Transverse colon (tissue), 4 donors: Measurements from ENCODE around the gene WFDC10A.
"Not testable (repeated sequence)": the region's sequence is repeated elsewhere in the genome, so short reads cannot be mapped to it uniquely, and the experiment has no call there.

Source experiments
- CTCF ChIP-seq, 5 experiments: fragments of 200-600 bp in 3 of 5; fragments of 450-650 bp in 2 of 5; sonication (generic) in 3 of 5; IDR thresholded peaks; 1 replicate in 2 of 5; 2 replicates in 3 of 5; pipeline ENCODE4 v1.5.1; 2016 to 2017; ENCODE audit warnings: antibody characterized with exemption in 5 of 5, inconsistent platforms in 3 of 5, mild to moderate bottlenecking in 2 of 5, moderate library complexity in 1 of 5
- EP300 ChIP-seq: sonication (generic); formaldehyde crosslinking; IDR thresholded peaks from one replicate; pipeline ENCODE4 v1.6.1; 2017; ENCODE audit warnings: antibody characterized with exemption, low read depth
- POLR2A ChIP-seq: fragments of 450-650 bp; IDR thresholded peaks from one replicate; pipeline ENCODE4 v1.6.1; 2016; ENCODE audit warnings: antibody characterized with exemption, mild to moderate bottlenecking, moderate library complexity
- POLR2AphosphoS5 ChIP-seq, 3 donors: sonication (generic); formaldehyde crosslinking; IDR thresholded peaks; one replicate each; pipeline ENCODE4 v1.6.1; 2016; ENCODE audit warnings: antibody characterized with exemption in 3 of 3

DNA sequence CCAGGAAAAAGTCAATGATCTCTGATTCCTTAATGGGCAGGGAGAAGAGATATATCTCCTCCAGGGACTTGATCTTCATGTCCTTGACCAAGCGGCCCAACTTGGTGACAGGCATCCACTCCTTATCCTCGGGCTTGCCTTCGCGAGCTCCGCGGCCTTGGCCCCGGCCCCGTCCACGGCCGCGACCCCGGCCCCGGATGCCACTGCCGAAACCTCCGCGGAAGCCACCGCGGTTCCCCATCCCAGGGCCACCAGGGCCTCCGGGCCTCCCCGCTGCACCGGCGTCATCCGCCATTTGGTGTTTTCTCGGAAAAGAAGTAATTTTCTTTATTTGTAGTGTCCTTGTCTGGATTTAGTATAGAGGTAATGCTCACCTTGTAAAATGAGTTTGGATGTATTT lies 11.5 kb downstream of the WFDC10A start:
- TF ChIP-seq CTCF (IDR thresholded peaks at IDR 0.05); POLR2A; POLR2AphosphoS5 (IDR thresholded peaks at IDR 0.05); EP300: not testable (repeated sequence)
